GM18517 (cell line): ENCODE results near the gene UTF1.
A peak's percentile ranks its signal among the peaks of the same experiment; 100 is the strongest.

ENCODE experiments used
- ATAC-seq: cut with Tn5 transposase; IDR thresholded peaks from one replicate; pipeline ENCODE4 v1.9.1; 2021; ENCODE audit warnings: mild to moderate bottlenecking, moderate library complexity; ENCODE audit not compliant: unreplicated experiment

UTF1 gene

DNA sequence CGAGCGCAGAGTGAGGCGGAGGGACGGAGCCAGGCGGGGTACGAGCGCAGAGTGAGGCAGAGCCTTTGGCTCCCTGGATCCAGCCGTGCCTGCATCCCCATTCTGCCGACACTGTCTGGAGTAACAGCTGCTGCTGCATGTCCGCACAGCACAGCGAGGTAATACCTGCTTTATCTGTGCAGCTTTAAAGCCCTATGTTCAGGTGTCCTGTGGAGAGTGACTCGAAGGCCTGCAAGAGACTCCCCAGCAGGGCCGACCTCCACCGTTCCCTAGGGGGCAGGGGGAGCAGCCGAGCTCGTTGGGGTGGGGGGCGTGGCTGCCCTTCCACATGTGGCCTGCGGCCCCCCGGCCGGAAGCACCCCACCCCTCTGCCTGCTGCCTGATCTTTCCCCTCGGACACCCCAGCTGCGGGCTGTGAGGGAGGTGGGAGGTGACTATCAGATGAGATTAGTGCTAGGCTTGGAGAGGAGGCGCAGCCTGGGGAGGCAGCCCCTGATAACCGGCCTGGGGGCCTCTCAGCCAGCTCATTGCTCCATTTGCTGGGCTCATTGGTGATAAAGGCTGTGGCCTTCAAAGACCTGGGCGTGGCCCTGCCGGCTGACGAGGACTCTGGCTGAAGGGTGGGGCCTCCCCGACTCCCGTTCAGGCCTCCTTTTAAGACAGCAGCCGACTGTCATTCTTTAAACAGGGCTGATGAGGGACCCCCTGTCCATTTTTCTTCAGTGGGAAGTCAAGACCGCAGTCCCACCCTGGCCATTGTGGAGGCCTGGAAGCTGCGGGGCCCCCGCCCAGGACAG lies 15.6 kb downstream of the UTF1 start:
- no peak for ATAC-seq

GRCh38 chr10:133246236-133246626 lies 16.2 kb downstream of the UTF1 start:
- ATAC-seq = no peak

- ATAC-seq = no peak
Observed at GRCh38 chr10:133247681-133248333, 17.8 kb downstream of the UTF1 start.

DNA sequence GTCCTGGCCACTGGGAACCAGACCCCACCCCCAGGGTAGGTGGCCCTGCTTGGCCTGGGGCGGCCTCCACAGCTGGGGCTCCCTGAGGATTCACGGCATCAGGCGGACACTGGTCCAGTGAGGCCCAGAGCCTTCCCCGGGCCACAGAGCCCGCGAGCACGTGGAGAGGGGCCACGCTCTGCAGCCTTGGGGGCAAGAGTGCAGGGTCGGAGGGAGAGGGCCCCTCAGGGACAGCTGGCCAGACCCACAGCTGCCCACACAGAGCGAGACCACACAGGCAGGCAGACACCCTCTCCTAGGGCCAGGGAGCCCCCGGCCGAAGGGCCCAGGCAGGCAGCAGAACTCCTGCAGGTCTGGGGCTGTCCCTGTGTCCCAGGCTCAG lies 18.3 kb downstream of the UTF1 start:
- no peak for ATAC-seq

DNA sequence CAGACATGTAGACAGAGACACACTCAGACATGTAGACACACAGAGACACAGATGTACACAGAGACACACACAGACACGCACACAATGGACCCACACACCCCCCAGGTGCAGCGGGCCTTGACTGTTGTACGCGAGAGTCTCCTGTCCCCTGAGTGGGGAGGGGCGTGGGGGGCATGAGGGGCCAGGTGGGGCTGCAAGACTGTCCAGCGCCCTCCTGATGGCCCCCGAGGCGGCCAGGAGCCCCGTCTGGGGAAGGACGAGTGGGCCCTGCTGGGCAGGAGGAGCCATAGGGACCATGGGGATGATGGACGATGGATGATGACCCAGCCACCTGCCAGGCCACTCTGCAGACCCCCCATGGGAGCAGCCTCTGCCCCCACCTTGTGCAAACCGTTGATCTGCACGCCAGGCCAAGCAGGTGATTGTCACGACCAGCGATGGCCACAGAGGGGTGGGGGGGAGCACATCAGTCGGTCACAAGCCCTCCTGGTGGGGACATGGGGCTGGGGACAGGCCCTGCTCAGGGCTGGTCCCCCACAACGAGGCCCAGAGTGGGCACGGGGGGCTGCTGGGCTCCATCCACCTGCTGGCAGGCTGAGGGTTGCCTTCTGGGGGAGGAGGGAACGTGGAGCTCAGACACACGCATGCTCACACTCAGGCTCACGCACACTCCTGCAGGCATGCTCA lies 19.2 kb downstream of the UTF1 start:
- no peak for ATAC-seq

DNA sequence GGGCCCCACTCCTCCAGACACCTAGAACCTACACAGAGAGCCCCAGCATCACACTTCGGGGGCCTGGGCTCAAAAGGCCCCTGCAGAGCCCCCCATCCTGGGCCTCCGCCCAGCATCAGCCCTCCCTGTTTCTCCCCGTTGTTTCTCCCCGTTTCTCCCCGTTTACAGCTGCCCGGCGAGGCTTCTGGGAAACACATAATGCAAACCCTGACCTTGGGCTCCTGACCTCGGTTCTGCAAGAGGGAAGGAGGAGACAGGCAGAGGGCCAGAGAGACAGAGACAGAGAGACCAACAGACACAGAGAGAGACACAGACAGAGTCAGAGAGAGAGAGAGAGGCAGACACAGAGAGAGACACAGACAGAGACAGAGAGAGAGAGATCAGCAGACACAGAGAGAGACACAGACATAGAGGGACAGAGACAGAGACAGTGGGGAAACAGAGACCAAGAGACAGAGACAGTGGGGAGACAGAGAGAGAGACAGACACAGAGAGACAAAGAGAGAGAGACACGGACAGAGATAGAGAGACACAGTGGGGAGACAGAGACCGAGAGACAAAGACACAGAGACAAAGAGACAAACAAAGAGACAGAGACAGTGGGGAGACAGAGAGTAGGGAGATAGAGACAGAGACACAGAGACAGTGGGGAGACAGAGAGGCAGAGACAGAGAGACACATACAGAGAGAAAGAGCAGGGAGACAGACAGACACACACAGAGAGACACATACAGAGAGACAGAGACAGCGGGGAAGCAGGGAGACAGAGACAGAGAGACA lies 20.1 kb downstream of the UTF1 start:
- ATAC-seq = no peak

DNA sequence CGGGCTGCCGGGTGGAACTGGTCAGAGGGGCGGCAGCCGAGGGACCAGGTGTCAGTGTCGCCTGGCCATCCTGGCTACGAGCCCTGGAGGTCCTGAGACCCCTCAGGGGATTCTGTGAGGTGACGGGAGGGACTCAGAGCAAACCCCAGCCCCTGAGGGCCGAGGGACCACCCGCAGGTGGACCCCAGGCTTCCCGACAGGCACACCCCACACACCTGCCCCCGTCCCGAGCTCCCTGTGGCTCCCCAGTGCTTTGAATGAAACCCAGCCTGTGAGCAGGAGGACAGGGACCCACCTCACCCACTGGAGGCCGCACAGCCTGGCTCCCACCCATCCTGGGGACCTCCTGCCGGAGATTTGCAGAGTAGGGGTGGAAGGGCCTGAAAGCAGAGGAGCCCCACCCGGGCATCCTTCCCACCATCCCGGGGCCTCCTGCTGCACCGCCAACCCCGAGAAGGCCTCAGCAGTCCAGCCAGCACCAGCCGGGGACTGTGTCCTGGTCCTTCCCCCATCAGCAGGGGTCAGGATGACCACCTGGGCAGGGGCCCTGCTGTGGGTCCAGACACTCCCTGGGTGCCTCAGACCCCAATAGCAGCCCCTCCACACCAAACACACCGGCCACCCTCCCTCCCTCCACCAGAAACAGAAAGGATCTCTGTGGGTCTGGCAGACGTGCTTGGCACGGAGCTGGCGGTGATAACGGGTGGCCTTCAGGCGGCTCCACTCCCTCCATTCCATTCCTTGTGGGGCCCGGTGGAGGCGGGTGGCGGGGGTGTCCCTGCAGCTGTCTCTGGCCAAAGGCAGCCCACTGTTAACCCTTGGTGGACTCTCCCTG lies 21.6 kb downstream of the UTF1 start:
- ATAC-seq = no peak

GRCh38 chr10:133252223-133252552 lies 22.2 kb downstream of the UTF1 start:
- no peak for ATAC-seq

DNA sequence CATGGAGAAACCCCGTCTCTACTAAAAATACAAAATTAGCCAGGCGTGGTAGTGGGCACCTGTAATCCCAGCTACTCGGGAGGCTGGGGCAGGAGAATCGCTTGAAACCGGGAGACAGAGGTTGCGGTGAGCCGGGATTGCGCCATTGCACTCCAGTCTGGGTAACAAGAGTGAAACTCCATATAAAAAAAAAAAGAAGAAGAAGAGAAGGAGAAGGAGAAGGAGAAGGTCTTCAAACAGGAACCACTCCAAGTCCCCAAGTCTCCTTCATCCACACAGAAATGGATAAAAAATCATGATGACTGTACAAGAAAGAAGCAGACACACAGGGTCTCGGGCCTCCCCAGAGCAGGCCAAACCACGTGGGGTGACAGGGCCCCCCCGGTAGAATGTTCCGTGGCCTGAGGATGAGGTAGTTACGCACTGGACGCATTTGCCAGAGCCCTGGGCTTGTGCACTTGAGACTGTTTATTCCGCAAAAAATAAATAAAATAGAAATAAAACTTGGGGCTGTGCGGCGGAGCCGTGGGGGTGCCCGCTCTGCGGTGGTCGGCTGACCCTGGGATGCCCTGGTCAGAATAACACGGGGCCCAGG lies 23.4 kb downstream of the UTF1 start:
- ATAC-seq = no peak

DNA sequence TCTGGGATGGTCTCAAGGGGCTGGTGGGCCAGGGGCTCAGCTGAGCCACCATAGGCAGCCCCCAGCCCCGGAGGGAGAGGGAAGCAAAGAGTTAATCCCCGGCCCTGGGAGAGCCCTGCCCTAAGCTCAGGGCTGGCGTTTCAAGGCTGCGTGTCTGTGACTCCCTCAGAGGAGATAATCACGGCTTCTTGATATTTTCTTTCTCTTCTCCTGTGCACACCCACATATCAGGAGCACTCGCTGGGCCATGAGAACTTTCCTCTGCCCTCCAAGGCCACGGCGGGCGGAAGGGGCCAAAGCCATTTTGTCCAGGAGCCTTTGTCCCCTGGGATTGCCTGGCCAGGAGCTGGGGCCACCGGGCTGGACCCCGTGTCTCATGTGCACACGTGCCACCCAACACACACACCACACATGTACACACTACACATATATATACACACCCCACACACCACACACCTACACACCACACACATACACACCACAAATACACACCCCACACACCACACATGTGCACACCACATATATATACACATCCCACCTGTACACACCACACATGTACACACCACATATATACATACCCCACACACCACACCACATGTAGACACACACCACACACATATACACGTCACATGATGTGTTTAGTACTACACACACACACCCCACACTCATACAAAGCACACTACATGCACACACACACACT lies 24.6 kb downstream of the UTF1 start:
- ATAC-seq = no peak

- ATAC-seq = no peak
Observed at GRCh38 chr10:133255323-133255722, 25.3 kb downstream of the UTF1 start.

DNA sequence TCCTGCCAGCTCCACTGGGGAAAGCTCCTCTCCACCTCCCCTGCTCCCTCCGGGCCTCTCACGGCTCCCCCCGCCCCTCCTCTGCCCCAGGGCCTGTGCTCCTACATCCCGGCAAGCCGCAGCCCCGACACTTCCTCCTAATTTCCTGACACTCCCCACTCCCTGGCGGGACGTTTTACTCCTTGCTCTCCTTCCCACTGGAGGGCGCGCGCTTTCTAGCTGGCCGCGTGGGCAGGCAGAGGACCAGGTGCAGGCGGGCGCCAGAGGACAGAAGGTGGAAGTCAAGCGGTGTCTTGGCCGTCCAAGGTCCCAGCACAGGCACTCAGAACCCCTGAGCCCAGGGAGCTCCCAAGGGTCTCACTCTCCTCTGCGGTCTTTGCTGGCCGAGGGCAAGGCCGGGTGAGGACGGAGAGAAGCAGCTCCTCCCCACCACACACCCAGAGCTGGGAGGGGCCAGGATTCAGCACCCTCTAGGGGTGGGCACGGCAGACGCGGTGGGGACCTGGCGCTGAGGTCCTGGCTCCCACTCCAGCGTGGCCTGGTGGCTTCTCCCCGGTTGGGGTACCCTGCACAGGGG lies 27.6 kb downstream of the UTF1 start:
- no peak for ATAC-seq

- ATAC-seq = no peak
Observed at GRCh38 chr10:133258066-133258817, 28.2 kb downstream of the UTF1 start.

- no peak for ATAC-seq
Observed at GRCh38 chr10:133258818-133259601, 29.0 kb downstream of the UTF1 start.

- no peak for ATAC-seq
Observed at GRCh38 chr10:133259602-133259989, 29.6 kb downstream of the UTF1 start.

GRCh38 chr10:133260895-133261725 lies 31.1 kb downstream of the UTF1 start:
- peak; percentile 55 for ATAC-seq
